Panc1 (cell line): Measurements from ENCODE around the gene ASAP2.

Experiments used
- POLR2AphosphoS5 ChIP-seq: IDR thresholded peaks from 2 replicates; pipeline ENCODE4 v1.6.1; 2012; ENCODE audit warnings: mild to moderate bottlenecking, low read depth, low read length, moderate library complexity
- SIN3A ChIP-seq: IDR thresholded peaks from 2 replicates; pipeline ENCODE4 v1.6.1; 2012; ENCODE audit warnings: low read depth, mild to moderate bottlenecking, low read length, moderate library complexity, borderline replicate concordance; ENCODE audit not compliant: insufficient read depth
- TF ChIP-seq, protein P1 (sequence below): fragments of 450-650 bp; IDR thresholded peaks from 2 replicates; pipeline ENCODE4 v1.5.1; 2017; ENCODE audit warnings: mild to moderate bottlenecking

DNA sequence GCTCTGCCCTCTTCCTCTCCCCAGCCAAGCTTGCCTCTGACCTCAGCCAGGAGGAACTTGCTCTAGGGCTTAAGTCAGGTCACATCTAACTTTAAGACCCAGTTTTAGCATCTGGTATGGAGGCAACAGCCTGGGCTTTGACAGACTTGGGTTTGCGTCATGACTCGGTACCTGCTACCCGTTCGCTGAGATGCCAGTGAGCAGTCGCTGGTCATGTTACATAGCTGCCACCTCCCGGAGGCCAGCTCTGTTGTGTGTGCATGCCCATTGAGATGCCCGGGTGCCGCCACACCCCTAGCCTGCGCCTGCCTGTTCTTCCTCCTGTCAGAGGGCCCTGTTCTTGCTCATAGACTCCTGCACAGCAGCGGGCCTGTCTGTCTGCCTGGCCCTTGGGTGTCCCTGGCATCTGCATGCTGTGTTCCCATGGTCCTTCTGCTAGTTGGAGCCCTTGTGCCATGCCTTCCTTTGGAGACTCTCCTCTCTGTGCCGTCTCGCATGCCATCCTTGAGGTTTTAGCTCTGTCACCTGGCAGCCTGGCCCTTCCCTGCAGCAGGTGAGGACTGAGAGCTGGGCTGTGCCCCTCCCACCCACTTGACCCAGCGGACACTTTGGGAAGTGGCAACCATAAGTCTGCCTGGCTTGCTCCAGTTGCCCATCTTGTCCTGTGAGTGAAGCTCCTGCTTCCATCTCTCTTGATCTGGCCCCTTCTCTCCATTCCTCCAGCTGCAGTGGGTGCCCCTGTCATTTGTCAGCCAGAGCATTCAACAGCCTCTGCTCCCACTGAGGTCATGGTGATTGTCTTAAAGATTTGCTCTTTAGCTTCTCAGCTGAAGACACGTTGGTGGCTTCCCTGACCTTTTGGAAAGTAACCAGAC is 24.9 kb downstream of the ASAP2 start:
- TF ChIP-seq, protein P1, sequence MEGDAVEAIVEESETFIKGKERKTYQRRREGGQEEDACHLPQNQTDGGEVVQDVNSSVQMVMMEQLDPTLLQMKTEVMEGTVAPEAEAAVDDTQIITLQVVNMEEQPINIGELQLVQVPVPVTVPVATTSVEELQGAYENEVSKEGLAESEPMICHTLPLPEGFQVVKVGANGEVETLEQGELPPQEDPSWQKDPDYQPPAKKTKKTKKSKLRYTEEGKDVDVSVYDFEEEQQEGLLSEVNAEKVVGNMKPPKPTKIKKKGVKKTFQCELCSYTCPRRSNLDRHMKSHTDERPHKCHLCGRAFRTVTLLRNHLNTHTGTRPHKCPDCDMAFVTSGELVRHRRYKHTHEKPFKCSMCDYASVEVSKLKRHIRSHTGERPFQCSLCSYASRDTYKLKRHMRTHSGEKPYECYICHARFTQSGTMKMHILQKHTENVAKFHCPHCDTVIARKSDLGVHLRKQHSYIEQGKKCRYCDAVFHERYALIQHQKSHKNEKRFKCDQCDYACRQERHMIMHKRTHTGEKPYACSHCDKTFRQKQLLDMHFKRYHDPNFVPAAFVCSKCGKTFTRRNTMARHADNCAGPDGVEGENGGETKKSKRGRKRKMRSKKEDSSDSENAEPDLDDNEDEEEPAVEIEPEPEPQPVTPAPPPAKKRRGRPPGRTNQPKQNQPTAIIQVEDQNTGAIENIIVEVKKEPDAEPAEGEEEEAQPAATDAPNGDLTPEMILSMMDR, result no peak
- no peak for TF ChIP-seq POLR2AphosphoS5
- TF ChIP-seq SIN3A, result no peak
